ENCODE measurements around the gene MED19.

Gene MED19

GRCh38 chr11:57659669-57660068 is 52.3 kb downstream of the MED19 start:
- Histone ChIP-seq H3K4me2 (ENCODE audit: low read depth, low read length, poor library complexity, severe bottlenecking) (no peak overlapping the region), H3K9ac (ENCODE audit: low read depth, low read length, poor library complexity, severe bottlenecking) (no peak overlapping the region), H3F3A (ENCODE audit: low read depth) (no peaks in the 10 kb centered on the region), H3K9me2 (replicated peaks; ENCODE audit: low read depth, low read length) (no peaks in the 10 kb centered on the region), H3K4me1 (ENCODE audit: insufficient read depth, low read length, poor library complexity, severe bottlenecking) (peaks cover 10% of the 10 kb centered on the region), H3K4me3 (ENCODE audit: low read length, poor library complexity, severe bottlenecking) (no peak overlapping the region), H3K9me3 (ENCODE audit: insufficient read depth, low read depth, low read length) (no peaks in the 10 kb centered on the region), H3K36me3 (ENCODE audit: insufficient read depth, low read length) (peaks cover 10% of the 10 kb centered on the region; the same call in 1 of the 2 replicates), H2AFZ (ENCODE audit: low read length) (no peak overlapping the region), H3K27me3 (ENCODE audit: insufficient read depth, low read length, poor library complexity, severe bottlenecking) (no peaks in the 10 kb centered on the region), H3K79me2 (ENCODE audit: insufficient read depth, low read length) (peaks cover 36% of the 10 kb centered on the region), H4K20me1 (ENCODE audit: insufficient read depth, low read length, poor library complexity, severe bottlenecking) (peaks cover 12% of the 10 kb centered on the region)
- no peak for TF ChIP-seq CTCF (conservative IDR thresholded peaks at IDR 0.05; ENCODE audit: low read length)
- no peak for TF ChIP-seq EZH2phosphoT487 (IDR thresholded peaks at IDR 0.05; ENCODE audit: borderline replicate concordance)

- Histone ChIP-seq H3K4me2 (ENCODE audit: low read depth, low read length, poor library complexity, severe bottlenecking) (peak overlapping the region; percentile 80), H3K36me3 (ENCODE audit: insufficient read depth, low read length) (peaks cover 10% of the 10 kb centered on the region; the same call in 1 of the 2 replicates), H3F3A (ENCODE audit: low read depth) (no peaks in the 10 kb centered on the region), H3K4me3 (ENCODE audit: low read length, poor library complexity, severe bottlenecking) (peak overlapping the region; percentile 84), H4K20me1 (ENCODE audit: insufficient read depth, low read length, poor library complexity, severe bottlenecking) (peaks cover 12% of the 10 kb centered on the region), H3K4me1 (ENCODE audit: insufficient read depth, low read length, poor library complexity, severe bottlenecking) (peaks cover 11% of the 10 kb centered on the region), H3K79me2 (ENCODE audit: insufficient read depth, low read length) (peaks cover 36% of the 10 kb centered on the region), H2AFZ (ENCODE audit: low read length) (0 out of 2 replicates have a peak overlapping the region, but pooled peaks have one; percentile 19), H3K9ac (ENCODE audit: low read depth, low read length, poor library complexity, severe bottlenecking) (peak overlapping the region; percentile 77), H3K27me3 (ENCODE audit: insufficient read depth, low read length, poor library complexity, severe bottlenecking) (no peaks in the 10 kb centered on the region), H3K9me2 (replicated peaks; ENCODE audit: low read depth, low read length) (no peaks in the 10 kb centered on the region), H3K9me3 (ENCODE audit: insufficient read depth, low read depth, low read length) (no peaks in the 10 kb centered on the region)
- TF ChIP-seq CTCF (conservative IDR thresholded peaks at IDR 0.05; ENCODE audit: low read length) = no peak
- TF ChIP-seq EZH2phosphoT487 (IDR thresholded peaks at IDR 0.05; ENCODE audit: borderline replicate concordance) = no peak
These were observed 54.0 kb downstream of the MED19 start for GRCh38 chr11:57658023-57658361.

GRCh38 chr11:57657194-57658022 is 54.6 kb downstream of the MED19 start, which contains the start of gene CLP1:
Gene CLP1, plus strand, starts transcription at chr11:57657762. Its CDS starts 1,715 bp downstream, at chr11:57659477.
- Histone ChIP-seq H3K9ac (ENCODE audit: low read depth, low read length, poor library complexity, severe bottlenecking) (peak within 1 kb of the TSS; percentile 77), H3K36me3 (ENCODE audit: insufficient read depth, low read length) (peaks cover 10% of the 10 kb centered on the region; the same call in 1 of the 2 replicates), H3K4me2 (ENCODE audit: low read depth, low read length, poor library complexity, severe bottlenecking) (peak within 1 kb of the TSS; percentile 80), H3K79me2 (ENCODE audit: insufficient read depth, low read length) (peaks cover 36% of the 10 kb centered on the region), H4K20me1 (ENCODE audit: insufficient read depth, low read length, poor library complexity, severe bottlenecking) (peaks cover 12% of the 10 kb centered on the region), H3K4me1 (ENCODE audit: insufficient read depth, low read length, poor library complexity, severe bottlenecking) (peaks cover 17% of the 10 kb centered on the region), H3K4me3 (ENCODE audit: low read length, poor library complexity, severe bottlenecking) (peak within 1 kb of the TSS; percentile 84), H3K27me3 (ENCODE audit: insufficient read depth, low read length, poor library complexity, severe bottlenecking) (no peaks in the 10 kb centered on the region), H2AFZ (ENCODE audit: low read length) (peak within 1 kb of the TSS; percentile 72), H3F3A (ENCODE audit: low read depth) (no peaks in the 10 kb centered on the region), H3K9me2 (replicated peaks; ENCODE audit: low read depth, low read length) (no peaks in the 10 kb centered on the region), H3K9me3 (ENCODE audit: insufficient read depth, low read depth, low read length) (no peaks in the 10 kb centered on the region)
- TF ChIP-seq CTCF (conservative IDR thresholded peaks at IDR 0.05; ENCODE audit: low read length) (no peak), EZH2phosphoT487 (IDR thresholded peaks at IDR 0.05; ENCODE audit: borderline replicate concordance) (no peak)
